Erythroblast (primary cell): ENCODE results near the gene CBLIF.

Experiments used
- GATA1 ChIP-seq: IDR thresholded peaks from 2 replicates; pipeline ENCODE4 v1.6.1; 2011; ENCODE audit warnings: low read depth, mild to moderate bottlenecking, control low read depth, low read length, moderate library complexity
- POLR2A ChIP-seq: IDR thresholded peaks from 2 replicates; pipeline ENCODE4 v1.6.1; 2011; ENCODE audit warnings: mild to moderate bottlenecking, low read length

DNA sequence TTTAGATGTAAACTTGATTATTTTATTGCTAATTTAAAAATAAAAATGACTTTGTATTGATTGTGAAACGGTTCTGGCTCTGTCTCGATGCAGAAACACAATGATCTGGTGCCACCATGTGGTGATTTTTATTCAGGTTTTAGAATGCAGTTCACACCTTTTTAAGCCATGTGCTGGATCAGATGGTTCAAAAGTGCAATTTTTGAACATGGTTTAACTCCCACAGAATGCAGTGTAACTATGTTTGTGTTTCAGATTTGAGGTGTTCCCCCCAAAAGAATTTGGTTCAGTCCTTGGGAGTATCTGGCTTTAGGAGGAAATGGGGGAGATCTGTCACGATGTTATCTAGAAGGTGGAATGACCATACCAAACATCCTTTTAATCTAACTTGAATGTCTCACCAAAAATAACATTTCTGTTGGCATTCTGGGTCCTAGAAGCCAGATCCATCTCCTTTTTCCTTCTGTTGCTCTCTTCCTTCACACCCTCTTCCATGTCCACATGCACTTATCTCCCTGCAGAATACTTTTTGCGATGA is 42.6 kb downstream of the CBLIF start:
- TF ChIP-seq POLR2A (no peak), GATA1 (no peak)
